Natural killer cell (primary cell): ENCODE results near the gene LRCOL1. TPM values are rescaled to one million over a fixed set of nuclear protein-coding genes. Genes with fewer than 3 reads are reported as not detected.
A peak's percentile ranks its signal among the peaks of the same experiment; 100 is the strongest.

ENCODE experiments used
- ATAC-seq, 3 donors: fragments of 150-1000 bp in 2 of 3; fragments of 200-7000 bp in 1 of 3; cut with Tn5 transposase; 1 replicate in 1 of 3; 2 replicates in 2 of 3; pipeline ENCODE4 v1.10.0; 2021; ENCODE audit warnings: mild to moderate bottlenecking in 2 of 3, moderate library complexity in 2 of 3
- DNase-seq, 2 donors: peaks; one replicate each; pipeline versions ENCODE4 v3.0.0 to v3.0.0-alpha.2; 2013 to 2021; ENCODE audit warnings: mixed read lengths in 1 of 2
- H3K27ac ChIP-seq: one replicate; pipeline ENCODE4 v1.5.1; 2013; ENCODE audit warnings: mild to moderate bottlenecking, low read length
- H3K27me3 ChIP-seq: one replicate; pipeline ENCODE4 v1.6.1; 2013; ENCODE audit warnings: low read length; ENCODE audit not compliant: control insufficient read depth, insufficient read depth
- H3K36me3 ChIP-seq: one replicate; pipeline ENCODE4 v1.6.1; 2013; ENCODE audit warnings: low read length; ENCODE audit not compliant: control insufficient read depth, insufficient read depth
- H3K4me1 ChIP-seq: one replicate; pipeline ENCODE4 v1.6.1; 2013; ENCODE audit warnings: low read length; ENCODE audit not compliant: control insufficient read depth, insufficient read depth
- H3K4me3 ChIP-seq: one replicate; pipeline ENCODE4 v1.5.1; 2013; ENCODE audit warnings: low read length
- H3K9me3 ChIP-seq: one replicate; pipeline ENCODE4 v1.6.1; 2013; ENCODE audit warnings: low read length; ENCODE audit not compliant: control insufficient read depth, insufficient read depth
- H3K27ac Mint-ChIP-seq, 2 donors: one replicate each; pipeline ENCODE4 v1.8.0; 2022; ENCODE audit warnings: mild to moderate bottlenecking in 2 of 2, mixed read lengths in 2 of 2, moderate library complexity in 1 of 2
- H3K27me3 Mint-ChIP-seq, 2 donors: one replicate each; pipeline ENCODE4 v1.8.0; 2022; ENCODE audit warnings: low read depth in 2 of 2, mixed read lengths in 2 of 2
- H3K36me3 Mint-ChIP-seq: one replicate; pipeline ENCODE4 v1.8.0; 2022; ENCODE audit warnings: mixed read lengths
- H3K4me1 Mint-ChIP-seq, 2 donors: one replicate each; pipeline ENCODE4 v1.8.0; 2022; ENCODE audit warnings: mixed read lengths in 2 of 2
- H3K4me3 Mint-ChIP-seq: one replicate; pipeline ENCODE4 v1.8.0; 2022; ENCODE audit warnings: mild to moderate bottlenecking, moderate library complexity, mixed read lengths
- H3K9me3 Mint-ChIP-seq, 2 donors: one replicate each; pipeline ENCODE4 v1.8.0; 2022; ENCODE audit warnings: mixed read lengths in 2 of 2
- WGBS: methylation state at CpG from one replicate; pipeline ENCODE4 v1.1.7; 2013; ENCODE audit warnings: missing lambda C conversion rate; ENCODE audit not compliant: insufficient coverage; 5-methylcytosine and 5-hydroxymethylcytosine counted together
- intact Hi-C: fragments of 100-400 bp; cut with micrococcal nuclease; formaldehyde crosslinking; loops from one replicate; pipeline ENCODE4 v1.14.2; 2022
- total RNA-seq, 4 donors: library from RNA; stranded (reverse); fragments of 120-200 nt in 1 of 4; gene quantifications; one replicate each; pipeline versions ENCODE4 v1.2.3 to v1.2.4, GENCODE V29; 2013 to 2022
- TF ChIP-seq, protein P1 (sequence below): fragments of 200-600 bp; IDR thresholded peaks from one replicate; pipeline ENCODE4 v1.8.0; 2022; ENCODE audit warnings: antibody characterized with exemption

Gene LRCOL1
- not detected for total RNA-seq
- total RNA-seq (2013): not detected

GRCh38 chr12:132610051-132610759 is at the start of gene LRCOL1:
LRCOL1 (minus strand) TSS chr12:132610582; CDS start chr12:132606251, 4,331 bp downstream.
- intact Hi-C loops: no loop called here
- 19% methylated on average over 35 of the region's 35 CpGs for WGBS
- H3K9me3 ChIP-seq: no peaks in the 10 kb centered on the region
- H3K9me3 Mint-ChIP-seq: no peaks in the 10 kb centered on the region
- peaks cover 22 to 30% of the 10 kb centered on the region in 2 donors for H3K27me3 Mint-ChIP-seq
- peaks cover 12% of the 10 kb centered on the region for H3K4me1 ChIP-seq
- no peaks in the 10 kb centered on the region for H3K36me3 Mint-ChIP-seq
- H3K27me3 ChIP-seq: peaks cover 14% of the 10 kb centered on the region
- TF ChIP-seq, protein P1, sequence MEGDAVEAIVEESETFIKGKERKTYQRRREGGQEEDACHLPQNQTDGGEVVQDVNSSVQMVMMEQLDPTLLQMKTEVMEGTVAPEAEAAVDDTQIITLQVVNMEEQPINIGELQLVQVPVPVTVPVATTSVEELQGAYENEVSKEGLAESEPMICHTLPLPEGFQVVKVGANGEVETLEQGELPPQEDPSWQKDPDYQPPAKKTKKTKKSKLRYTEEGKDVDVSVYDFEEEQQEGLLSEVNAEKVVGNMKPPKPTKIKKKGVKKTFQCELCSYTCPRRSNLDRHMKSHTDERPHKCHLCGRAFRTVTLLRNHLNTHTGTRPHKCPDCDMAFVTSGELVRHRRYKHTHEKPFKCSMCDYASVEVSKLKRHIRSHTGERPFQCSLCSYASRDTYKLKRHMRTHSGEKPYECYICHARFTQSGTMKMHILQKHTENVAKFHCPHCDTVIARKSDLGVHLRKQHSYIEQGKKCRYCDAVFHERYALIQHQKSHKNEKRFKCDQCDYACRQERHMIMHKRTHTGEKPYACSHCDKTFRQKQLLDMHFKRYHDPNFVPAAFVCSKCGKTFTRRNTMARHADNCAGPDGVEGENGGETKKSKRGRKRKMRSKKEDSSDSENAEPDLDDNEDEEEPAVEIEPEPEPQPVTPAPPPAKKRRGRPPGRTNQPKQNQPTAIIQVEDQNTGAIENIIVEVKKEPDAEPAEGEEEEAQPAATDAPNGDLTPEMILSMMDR: no peak
- ATAC-seq (peak in 2 of 3 donors; percentile 35 to 43), DNase-seq (no peak)
- peaks cover 9 to 10% of the 10 kb centered on the region in 2 donors for H3K4me1 Mint-ChIP-seq
- H3K4me3 ChIP-seq: no peak within 1 kb of the TSS
- H3K4me3 Mint-ChIP-seq: peak within 1 kb of the TSS; percentile 35
- H3K27ac ChIP-seq: no peak within 1 kb of the TSS
- no peak within 1 kb of the TSS for H3K27ac Mint-ChIP-seq
- no peaks in the 10 kb centered on the region for H3K36me3 ChIP-seq

GRCh38 chr12:132660052-132660451 is 49.7 kb upstream of the LRCOL1 start:
- Mint-ChIP-seq H3K27me3 (no peaks in the 10 kb centered on the region), H3K4me3 (no peak overlapping the region), H3K4me1 (peaks cover 8 to 14% of the 10 kb centered on the region in 2 donors), H3K36me3 (peaks cover 22% of the 10 kb centered on the region), H3K27ac (no peak overlapping the region), H3K9me3 (no peaks in the 10 kb centered on the region)
- DNase-seq (no peak), ATAC-seq (no peak)
- Histone ChIP-seq H3K4me1 (peaks cover 5% of the 10 kb centered on the region), H3K9me3 (no peaks in the 10 kb centered on the region), H3K27ac (no peak overlapping the region), H3K4me3 (no peak overlapping the region), H3K27me3 (no peaks in the 10 kb centered on the region), H3K36me3 (peaks cover 43% of the 10 kb centered on the region)
- WGBS: 43% methylated on average over 5 of the region's 5 CpGs
- intact Hi-C loops: no loop called here
- TF ChIP-seq, protein P1: no peak

DNA sequence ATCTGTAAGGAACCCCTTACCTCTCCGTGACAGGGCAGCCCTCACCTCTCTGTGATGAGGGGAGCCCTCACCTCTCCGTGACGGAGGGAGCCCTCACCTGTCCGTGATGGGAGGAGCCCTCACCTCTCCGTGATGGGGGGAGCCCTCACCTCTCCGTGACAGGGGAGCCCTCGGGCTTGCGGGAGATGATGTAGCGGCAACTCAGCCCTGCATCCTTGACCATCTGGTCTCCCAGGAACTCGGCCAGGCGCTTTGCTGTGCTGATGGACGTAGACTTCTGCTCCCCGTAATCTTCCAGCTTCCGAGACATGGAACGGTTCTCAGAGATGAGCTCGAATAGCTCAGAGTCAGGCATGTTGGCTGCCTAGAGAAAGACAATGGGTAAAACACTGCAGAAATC is 48.8 kb upstream of the LRCOL1 start:
- 91% methylated on average over 16 of the region's 16 CpGs for WGBS
- Histone ChIP-seq H3K4me1 (peaks cover 5% of the 10 kb centered on the region), H3K4me3 (no peak overlapping the region), H3K9me3 (no peaks in the 10 kb centered on the region), H3K36me3 (peaks cover 50% of the 10 kb centered on the region), H3K27ac (no peak overlapping the region), H3K27me3 (no peaks in the 10 kb centered on the region)
- no peak for DNase-seq
- ATAC-seq: no peak
- intact Hi-C loops: no loop called here
- no peaks in the 10 kb centered on the region for H3K9me3 Mint-ChIP-seq
- H3K27me3 Mint-ChIP-seq: no peaks in the 10 kb centered on the region
- H3K4me1 Mint-ChIP-seq: peaks cover 7 to 8% of the 10 kb centered on the region in 2 donors
- no peak overlapping the region for H3K27ac Mint-ChIP-seq
- TF ChIP-seq, protein P1: no peak
- peaks cover 22% of the 10 kb centered on the region for H3K36me3 Mint-ChIP-seq
- no peak overlapping the region for H3K4me3 Mint-ChIP-seq
